MCF 10A (cell line): Measurements from ENCODE around the gene SNX17. TPM values are rescaled to one million over a fixed set of nuclear protein-coding genes. Genes with fewer than 3 reads are reported as not detected.

Experiments used
- BruUV-seq: library from RNA; stranded (reverse); fragments of 400-500 nt; replicated peaks from 2 replicates; lab custom pipeline; 2021; lab: Mats Ljungman, UMichigan
- CTCF ChIA-PET: fragments of 300-600 bp; sonication (Branson Sonifier 250); formaldehyde crosslinking; extraction: SDS; loops from one replicate; lab custom pipeline; 2021; ENCODE audit warnings: antibody characterized with exemption, inconsistent platforms; lab: Yijun Ruan, JAX
- POLR2A ChIA-PET: fragments of 300-600, 350-650 bp; sonication (Branson Sonifier 250); formaldehyde crosslinking; extraction: SDS; loops from one replicate; lab custom pipeline; 2020; ENCODE audit warnings: antibody characterized with exemption, inconsistent platforms; lab: Yijun Ruan, JAX
- DNase-seq: peaks from one replicate; pipeline ENCODE4 v3.0.0-alpha.2; 2018; ENCODE audit not compliant: unreplicated experiment
- H3K27ac Mint-ChIP-seq: one replicate; pipeline ENCODE4 v1.8.0; 2022; ENCODE audit warnings: mild to moderate bottlenecking, low read depth, mixed read lengths; ENCODE audit not compliant: unreplicated experiment
- H3K27me3 Mint-ChIP-seq: one replicate; pipeline ENCODE4 v1.8.0; 2022; ENCODE audit warnings: mixed read lengths; ENCODE audit not compliant: insufficient read depth, unreplicated experiment
- H3K36me3 Mint-ChIP-seq: one replicate; pipeline ENCODE4 v1.8.0; 2022; ENCODE audit warnings: mild to moderate bottlenecking, moderate library complexity, mixed read lengths; ENCODE audit not compliant: insufficient read depth, unreplicated experiment
- H3K4me1 Mint-ChIP-seq: one replicate; pipeline ENCODE4 v1.8.0; 2022; ENCODE audit warnings: mixed read lengths; ENCODE audit not compliant: insufficient read depth, unreplicated experiment
- H3K4me3 Mint-ChIP-seq: one replicate; pipeline ENCODE4 v1.8.0; 2022; ENCODE audit warnings: mild to moderate bottlenecking, moderate library complexity, mixed read lengths; ENCODE audit not compliant: unreplicated experiment
- H3K9me3 Mint-ChIP-seq: one replicate; pipeline ENCODE4 v1.8.0; 2022; ENCODE audit warnings: mixed read lengths; ENCODE audit not compliant: unreplicated experiment
- intact Hi-C: fragments of 100-400 bp; cut with micrococcal nuclease; formaldehyde crosslinking; loops from 2 replicates; pipeline ENCODE4 v1.14.1; 2022
- total RNA-seq: library from RNA; stranded (reverse); gene quantifications from 2 replicates; pipeline ENCODE4 v1.2.3, GENCODE V29; 2022
- TF ChIP-seq, protein P1 (sequence below): fragments of 200-600 bp; IDR thresholded peaks from one replicate; pipeline ENCODE4 v1.8.0; 2022; ENCODE audit warnings: antibody characterized with exemption, mild to moderate bottlenecking; ENCODE audit not compliant: unreplicated experiment

SNX17 gene
- total RNA-seq, 1 experiment from 2014 or later = 125 TPM

DNA sequence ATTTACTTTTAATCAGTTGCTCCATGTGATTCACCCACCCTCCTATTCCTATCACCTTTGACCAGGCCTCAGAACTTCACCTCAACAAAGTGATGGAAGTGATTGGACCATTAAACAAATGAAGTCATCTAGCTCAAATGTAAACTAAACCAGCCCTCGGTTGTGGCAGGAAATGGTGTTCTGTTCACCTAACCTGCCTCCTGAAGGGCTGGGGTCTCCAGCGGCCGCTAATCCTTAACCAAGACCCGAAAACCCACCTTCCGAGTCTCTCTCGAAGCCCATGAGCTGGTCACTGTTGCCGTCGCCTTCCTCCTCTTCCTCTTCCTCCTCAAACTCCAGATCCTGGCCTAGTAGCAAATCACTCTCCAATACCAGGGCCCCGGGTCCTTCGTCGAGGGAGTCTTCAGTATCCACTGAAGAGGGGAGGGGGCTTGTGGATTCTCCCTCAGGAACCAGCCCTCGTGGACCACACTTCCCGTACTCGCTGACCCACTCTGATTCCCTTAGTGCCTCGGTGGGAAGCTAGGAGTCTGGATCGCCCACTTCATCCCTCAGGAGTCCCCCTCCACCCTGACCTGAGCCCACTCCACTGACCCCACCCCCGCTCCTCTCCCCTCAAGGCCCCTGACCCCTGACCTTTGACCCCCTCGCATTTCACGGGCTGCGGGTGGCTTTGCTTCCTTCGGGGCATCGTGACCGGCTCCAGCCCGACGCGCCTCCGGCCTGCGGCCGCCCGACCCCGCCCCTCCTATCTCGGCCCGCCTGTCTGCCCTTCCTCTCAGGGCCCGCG is 9.6 kb downstream of the SNX17 start:
- Mint-ChIP-seq H3K9me3 (no peaks in the 10 kb centered on the region), H3K36me3 (peaks cover 80% of the 10 kb centered on the region), H3K4me1 (peaks cover 18% of the 10 kb centered on the region), H3K27me3 (no peaks in the 10 kb centered on the region), H3K4me3 (peak overlapping the region; percentile 84), H3K27ac (peak overlapping the region; percentile 93)
- ChIA-PET POLR2A (interaction anchor here (0.7 to 5.6 kb wide), 15 partner anchors 10 to 326 kb away, joined by 3 to 114 read pairs (median 5); partner anchors contain the start of genes CCDC121, EIF2B4, GPN1 and GTF3C2), CTCF (interaction anchor here (0.6 to 2.9 kb wide), 7 partner anchors 9 to 869 kb away, joined by 3 to 14 read pairs (median 4); partner anchors contain the start of gene MPV17)
- BruUV-seq = no TSS peak
- TF ChIP-seq, protein P1, sequence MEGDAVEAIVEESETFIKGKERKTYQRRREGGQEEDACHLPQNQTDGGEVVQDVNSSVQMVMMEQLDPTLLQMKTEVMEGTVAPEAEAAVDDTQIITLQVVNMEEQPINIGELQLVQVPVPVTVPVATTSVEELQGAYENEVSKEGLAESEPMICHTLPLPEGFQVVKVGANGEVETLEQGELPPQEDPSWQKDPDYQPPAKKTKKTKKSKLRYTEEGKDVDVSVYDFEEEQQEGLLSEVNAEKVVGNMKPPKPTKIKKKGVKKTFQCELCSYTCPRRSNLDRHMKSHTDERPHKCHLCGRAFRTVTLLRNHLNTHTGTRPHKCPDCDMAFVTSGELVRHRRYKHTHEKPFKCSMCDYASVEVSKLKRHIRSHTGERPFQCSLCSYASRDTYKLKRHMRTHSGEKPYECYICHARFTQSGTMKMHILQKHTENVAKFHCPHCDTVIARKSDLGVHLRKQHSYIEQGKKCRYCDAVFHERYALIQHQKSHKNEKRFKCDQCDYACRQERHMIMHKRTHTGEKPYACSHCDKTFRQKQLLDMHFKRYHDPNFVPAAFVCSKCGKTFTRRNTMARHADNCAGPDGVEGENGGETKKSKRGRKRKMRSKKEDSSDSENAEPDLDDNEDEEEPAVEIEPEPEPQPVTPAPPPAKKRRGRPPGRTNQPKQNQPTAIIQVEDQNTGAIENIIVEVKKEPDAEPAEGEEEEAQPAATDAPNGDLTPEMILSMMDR = no peak
- intact Hi-C loops = loop anchor here (1.0 kb wide), 1 partner anchor 10 kb away; the partner anchor contains the start of genes EIF2B4 and SNX17
- peak; percentile 25 for DNase-seq

DNA sequence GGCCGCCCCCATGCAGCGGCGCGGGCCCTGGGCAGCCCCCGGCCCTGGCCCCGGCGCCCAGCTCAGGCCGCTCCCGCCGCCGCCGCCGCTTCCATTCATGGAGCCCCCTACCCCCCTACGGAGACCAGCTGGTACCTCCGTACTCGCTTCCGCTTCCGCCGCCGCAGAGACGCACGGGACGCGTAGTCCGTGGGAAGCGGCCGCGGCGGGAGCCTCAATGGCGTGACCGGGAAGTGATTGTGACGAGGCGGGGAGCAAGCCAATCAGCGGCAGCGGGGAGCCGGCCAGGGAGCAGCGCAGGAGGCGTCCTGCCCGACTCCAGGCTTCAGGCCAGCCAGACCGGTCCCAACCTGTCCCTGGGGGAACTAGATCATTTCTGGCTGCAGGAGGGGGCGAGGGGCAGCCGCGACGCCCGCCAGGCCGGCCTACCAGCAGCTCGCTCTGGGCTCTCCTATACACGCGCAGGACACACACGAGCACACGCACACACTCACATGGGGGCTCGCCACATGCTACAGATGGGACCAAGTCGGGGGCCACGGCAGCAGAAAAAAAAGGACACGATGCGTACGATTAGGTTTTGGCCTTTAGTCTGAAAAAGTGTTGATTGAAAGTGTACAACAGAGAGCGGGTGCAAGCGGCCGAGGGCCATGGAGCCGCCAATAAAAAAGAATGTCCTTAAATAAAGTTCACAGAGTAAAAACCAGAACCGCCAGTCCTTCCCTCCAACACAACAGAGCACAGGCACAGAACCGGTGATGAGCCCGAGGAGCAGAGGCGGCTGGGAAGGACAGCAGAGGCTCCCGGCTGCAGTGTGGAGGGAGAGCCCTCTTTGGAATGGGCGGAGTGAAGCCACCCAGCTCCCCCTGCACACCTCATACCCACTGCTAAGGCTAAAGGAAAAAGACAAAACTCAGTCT is 10.5 kb downstream of the SNX17 start, which contains the start of gene ZNF513:
Gene ZNF513 (minus strand): TSS at position 109 of the 920 bp plus-strand sequence. CDS start 208 bp downstream, outside the sequence.
- Mint-ChIP-seq H3K36me3 (peaks cover 77% of the 10 kb centered on the region), H3K4me1 (peaks cover 20% of the 10 kb centered on the region), H3K27ac (peak within 1 kb of the TSS; percentile 93), H3K27me3 (no peaks in the 10 kb centered on the region), H3K4me3 (peak within 1 kb of the TSS; percentile 84), H3K9me3 (no peaks in the 10 kb centered on the region)
- intact Hi-C loops = loop anchor here (1.0 kb wide), 1 partner anchor 11 kb away; the partner anchor contains the start of genes EIF2B4 and SNX17
- CTCF ChIA-PET = interaction anchor here (0.6 to 2.1 kb wide), 4 partner anchors 8 to 69 kb away, joined by 3 to 12 read pairs (median 5); no protein-coding TSS in a partner anchor
- TF ChIP-seq, protein P1 = no peak
- BruUV-seq = no TSS peak
- DNase-seq = peak; percentile 95
- POLR2A ChIA-PET = interaction anchor here (0.5 to 5.6 kb wide), 18 partner anchors 11 to 1516 kb away, joined by 3 to 114 read pairs (median 4); partner anchors contain the start of genes CCDC121, EIF2B4, GPN1 and GTF3C2

DNA sequence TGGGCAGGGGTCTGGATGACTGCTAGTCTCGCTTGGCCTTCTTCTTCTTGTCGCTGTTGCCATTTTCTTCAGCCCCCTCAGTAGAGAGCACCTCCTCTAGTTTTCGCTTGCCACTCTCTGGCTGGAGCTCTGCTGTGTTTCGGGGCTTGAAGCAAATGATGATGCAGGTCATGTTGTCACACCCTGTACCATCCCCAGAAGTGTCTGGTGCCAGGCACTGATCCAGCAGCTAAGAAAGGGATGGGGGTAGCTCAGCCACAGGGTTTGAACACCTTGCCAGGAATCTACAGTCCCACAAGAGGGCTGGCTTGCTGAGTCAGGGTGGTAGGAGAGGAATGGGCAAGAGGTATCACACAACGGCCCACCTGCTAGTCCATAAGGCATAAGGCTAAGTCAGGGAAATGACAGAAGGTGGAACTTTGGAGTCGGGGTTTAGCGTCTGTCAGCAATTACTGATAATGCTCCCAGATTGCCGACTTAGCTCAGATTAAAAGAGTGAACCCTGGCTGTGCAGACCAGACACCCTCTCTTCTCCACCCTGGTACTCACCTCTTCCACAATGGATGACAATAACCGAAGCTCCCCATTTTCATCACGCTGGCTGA is 11.3 kb downstream of the SNX17 start:
- Mint-ChIP-seq H3K4me1 (peaks cover 20% of the 10 kb centered on the region), H3K27me3 (no peaks in the 10 kb centered on the region), H3K9me3 (no peaks in the 10 kb centered on the region), H3K27ac (peak overlapping the region; percentile 93), H3K4me3 (peak overlapping the region; percentile 84), H3K36me3 (peaks cover 69% of the 10 kb centered on the region)
- intact Hi-C loops = no loop called here
- TF ChIP-seq, protein P1 = no peak
- POLR2A ChIA-PET = interaction anchor here (0.6 to 5.6 kb wide), 7 partner anchors 11 to 60 kb away, joined by 3 to 114 read pairs (median 37); partner anchors contain the start of genes EIF2B4, GTF3C2, MPV17 and NRBP1
- CTCF ChIA-PET = interaction anchor here (0.6 kb wide), 1 partner anchor 100 kb away, joined by 3 read pairs; the partner anchor contains the start of gene TRIM54
- no peak for DNase-seq
- BruUV-seq = TSS peak; percentile 81
